ENCODE measurements around the gene ZNF658.
"Not testable (repeated sequence)": the region's sequence is repeated elsewhere in the genome, so short reads cannot be mapped to it uniquely, and the experiment has no call there.

DNA sequence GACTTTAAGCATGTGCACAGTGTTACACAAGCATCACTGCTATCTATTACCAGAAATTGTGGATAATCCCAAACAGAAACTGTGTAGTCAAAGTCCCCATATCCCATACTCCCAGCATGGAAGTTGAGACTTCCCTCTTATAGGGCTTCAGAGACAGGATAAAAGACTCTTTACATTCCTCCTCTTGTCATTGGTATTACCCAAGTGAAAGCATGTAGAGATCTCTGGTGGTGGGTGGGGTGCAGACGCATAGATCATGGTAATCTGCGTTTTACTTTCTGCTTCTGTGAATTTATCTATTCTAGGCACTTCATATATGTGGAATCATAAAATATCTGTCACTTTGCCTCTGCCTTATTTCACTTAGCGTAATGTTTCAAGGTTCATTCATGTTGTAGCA is 18.7 kb upstream of the ZNF658 start:
- TF ChIP-seq, protein P1, sequence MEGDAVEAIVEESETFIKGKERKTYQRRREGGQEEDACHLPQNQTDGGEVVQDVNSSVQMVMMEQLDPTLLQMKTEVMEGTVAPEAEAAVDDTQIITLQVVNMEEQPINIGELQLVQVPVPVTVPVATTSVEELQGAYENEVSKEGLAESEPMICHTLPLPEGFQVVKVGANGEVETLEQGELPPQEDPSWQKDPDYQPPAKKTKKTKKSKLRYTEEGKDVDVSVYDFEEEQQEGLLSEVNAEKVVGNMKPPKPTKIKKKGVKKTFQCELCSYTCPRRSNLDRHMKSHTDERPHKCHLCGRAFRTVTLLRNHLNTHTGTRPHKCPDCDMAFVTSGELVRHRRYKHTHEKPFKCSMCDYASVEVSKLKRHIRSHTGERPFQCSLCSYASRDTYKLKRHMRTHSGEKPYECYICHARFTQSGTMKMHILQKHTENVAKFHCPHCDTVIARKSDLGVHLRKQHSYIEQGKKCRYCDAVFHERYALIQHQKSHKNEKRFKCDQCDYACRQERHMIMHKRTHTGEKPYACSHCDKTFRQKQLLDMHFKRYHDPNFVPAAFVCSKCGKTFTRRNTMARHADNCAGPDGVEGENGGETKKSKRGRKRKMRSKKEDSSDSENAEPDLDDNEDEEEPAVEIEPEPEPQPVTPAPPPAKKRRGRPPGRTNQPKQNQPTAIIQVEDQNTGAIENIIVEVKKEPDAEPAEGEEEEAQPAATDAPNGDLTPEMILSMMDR (IDR thresholded peaks at IDR 0.05) = not testable (repeated sequence)
- TF ChIP-seq SIN3A (IDR thresholded peaks at IDR 0.05; ENCODE audit: borderline replicate concordance, insufficient read depth, low read depth, low read length) = not testable (repeated sequence)

All from Panc1 (cell line).